GM19468 (cell line): ENCODE measurements around the gene PTCD2.
"Not testable (repeated sequence)": the region's sequence is repeated elsewhere in the genome, so short reads cannot be mapped to it uniquely, and the experiment has no call there.

Experiments used
- ATAC-seq: cut with Tn5 transposase; IDR thresholded peaks from one replicate; pipeline ENCODE4 v1.9.1; 2021; ENCODE audit warnings: mild to moderate bottlenecking, moderate library complexity, moderate number of reproducible peaks; ENCODE audit not compliant: unreplicated experiment; ENCODE audit errors: extremely low read depth

The PTCD2 gene

GRCh38 chr5:72376381-72376780, 56.2 kb downstream of the PTCD2 start:
- no peak for ATAC-seq

- no peak for ATAC-seq
Observed at GRCh38 chr5:72377910-72378638, 57.9 kb downstream of the PTCD2 start.

- no peak for ATAC-seq
Observed at GRCh38 chr5:72378639-72379289, 58.6 kb downstream of the PTCD2 start.

- no peak for ATAC-seq
Observed at GRCh38 chr5:72379936-72380335, 59.8 kb downstream of the PTCD2 start.

GRCh38 chr5:72380492-72381274, 60.5 kb downstream of the PTCD2 start:
- ATAC-seq = no peak

DNA sequence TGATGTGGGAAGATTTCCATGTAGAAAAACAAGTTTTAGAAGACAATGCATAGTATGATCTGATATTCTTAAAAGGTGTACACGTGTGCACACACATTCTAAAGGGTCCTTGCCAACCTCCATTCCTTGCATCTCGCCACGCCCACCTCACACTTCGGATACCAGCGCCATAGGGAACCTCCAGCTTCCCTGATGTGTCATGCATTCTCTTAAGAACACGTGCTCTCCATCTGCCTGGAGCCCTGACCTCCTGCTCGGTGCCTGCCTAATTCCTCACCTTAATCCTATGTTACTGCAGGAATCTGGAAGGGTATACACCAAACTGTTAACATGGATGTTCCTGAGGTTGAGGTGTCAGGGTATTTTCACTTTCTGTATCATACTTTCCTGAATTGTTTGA, 63.1 kb downstream of the PTCD2 start:
- ATAC-seq = no peak

DNA sequence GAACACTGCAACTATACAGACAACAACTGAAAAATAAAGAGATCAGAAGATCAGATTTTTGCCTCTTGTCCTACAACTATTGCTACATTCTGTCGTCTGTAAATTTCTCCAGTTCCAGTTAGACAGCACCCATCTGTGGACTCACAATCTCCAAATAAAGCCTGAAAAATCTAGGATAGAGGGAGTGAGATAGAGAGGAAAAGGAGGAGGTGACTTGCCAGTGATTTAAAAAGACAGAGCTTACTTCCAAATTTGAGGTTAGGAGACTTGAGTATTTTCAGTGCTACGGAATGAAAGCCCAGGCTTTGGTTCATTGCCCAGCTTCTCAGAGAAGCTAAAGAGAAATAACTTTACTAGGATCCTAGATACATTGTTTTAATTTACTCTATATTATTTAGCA, 63.6 kb downstream of the PTCD2 start:
- ATAC-seq = no peak

GRCh38 chr5:72386639-72387038, 66.5 kb downstream of the PTCD2 start:
- ATAC-seq = no peak

DNA sequence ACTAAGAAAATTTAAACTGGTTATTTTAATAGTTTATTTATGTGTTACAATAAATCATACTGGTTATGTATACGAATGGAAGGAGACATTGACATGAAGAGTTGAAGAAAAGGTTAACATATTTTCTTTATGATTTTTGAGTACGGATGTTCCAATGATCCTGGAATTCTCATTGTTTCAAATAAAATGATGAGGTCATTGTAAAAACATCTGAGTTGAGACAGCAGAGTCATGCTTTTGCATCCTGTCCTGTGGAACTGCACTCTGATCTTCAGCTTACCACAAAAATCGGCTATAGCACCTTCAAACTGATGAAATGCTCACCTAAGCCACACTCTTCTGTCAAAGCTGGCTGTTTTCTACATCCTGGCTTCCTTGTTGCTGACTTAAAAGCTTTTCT, 67.8 kb downstream of the PTCD2 start:
- no peak for ATAC-seq

GRCh38 chr5:72388646-72389045, 68.5 kb downstream of the PTCD2 start:
- no peak for ATAC-seq

DNA sequence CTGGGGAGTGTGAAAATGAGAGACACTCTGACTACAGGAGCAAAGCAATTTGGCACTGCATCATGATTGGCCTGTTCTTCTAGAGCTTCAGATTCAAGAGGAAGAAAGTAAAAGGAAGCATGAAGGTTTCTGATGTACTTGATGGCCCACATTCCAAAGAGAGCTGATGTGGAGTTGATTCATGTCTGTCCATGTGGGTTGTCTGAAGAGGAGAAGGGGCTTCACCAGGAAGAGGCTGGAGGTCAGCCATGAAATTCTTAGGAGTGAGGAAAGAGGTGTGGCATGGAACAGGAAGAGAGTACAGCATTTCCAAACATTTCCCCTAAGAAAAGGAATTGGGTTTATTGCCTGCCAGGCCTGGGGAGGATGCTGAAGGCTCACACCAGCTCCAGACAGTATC, 70.7 kb downstream of the PTCD2 start:
- no peak for ATAC-seq

- no peak for ATAC-seq
Observed at GRCh38 chr5:72392326-72392733, 72.2 kb downstream of the PTCD2 start.

DNA sequence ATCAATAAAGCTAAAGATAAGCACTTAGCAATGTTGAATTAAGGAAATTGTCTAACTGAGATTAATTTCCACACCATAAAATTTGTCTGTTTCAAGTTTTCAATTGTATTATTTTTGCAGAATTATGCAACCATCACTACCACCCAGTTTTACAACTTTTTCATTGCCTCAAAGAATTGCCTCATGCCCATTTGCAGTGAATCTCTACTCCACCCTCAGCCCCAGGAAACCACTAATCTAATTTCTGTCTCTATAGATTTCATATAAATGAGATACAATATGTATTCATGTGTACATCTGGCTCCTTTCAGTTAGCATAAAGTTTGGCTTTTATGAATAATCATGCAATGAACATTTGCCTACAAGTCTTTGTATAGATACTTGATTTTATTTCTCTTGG, 72.9 kb downstream of the PTCD2 start:
- no peak for ATAC-seq

DNA sequence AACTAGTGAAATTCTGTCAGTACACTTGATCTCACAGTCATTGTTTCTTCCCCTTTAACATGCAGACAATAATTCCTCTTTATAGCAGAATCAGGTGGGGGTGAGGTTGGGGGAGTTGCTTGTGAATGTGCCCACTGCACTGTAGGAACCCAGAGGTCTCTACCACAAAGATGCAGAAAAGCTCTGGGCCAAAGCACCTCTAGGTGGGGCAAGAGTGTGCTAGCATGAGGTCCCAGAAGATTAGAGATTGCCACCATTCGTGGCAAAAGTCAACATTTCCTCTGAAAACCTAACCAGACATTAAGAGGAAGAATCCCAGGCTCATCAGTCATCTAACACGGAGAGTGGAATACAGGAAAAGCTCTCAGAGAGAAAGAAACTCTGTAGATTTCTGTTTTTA, 74.5 kb downstream of the PTCD2 start:
- no peak for ATAC-seq

DNA sequence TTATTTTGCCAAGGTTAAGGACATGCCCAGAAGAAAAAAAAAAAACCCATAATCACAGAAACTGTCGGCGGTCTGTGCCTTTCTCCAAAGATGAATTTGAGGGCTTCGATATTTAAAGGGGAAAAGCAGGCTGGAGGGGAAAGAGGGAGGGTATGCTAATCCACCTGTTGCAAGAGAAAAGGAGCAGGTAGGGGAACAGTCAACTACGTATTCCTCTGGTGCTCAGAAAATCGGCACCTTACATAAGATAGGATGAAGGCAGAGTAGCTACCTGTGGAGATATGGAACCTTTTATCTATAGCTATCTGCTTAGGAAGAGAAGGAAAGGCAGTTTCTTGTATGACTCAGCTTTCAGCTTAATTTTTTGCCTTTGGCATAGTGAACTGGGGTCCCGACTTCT, 77.7 kb downstream of the PTCD2 start:
- no peak for ATAC-seq

DNA sequence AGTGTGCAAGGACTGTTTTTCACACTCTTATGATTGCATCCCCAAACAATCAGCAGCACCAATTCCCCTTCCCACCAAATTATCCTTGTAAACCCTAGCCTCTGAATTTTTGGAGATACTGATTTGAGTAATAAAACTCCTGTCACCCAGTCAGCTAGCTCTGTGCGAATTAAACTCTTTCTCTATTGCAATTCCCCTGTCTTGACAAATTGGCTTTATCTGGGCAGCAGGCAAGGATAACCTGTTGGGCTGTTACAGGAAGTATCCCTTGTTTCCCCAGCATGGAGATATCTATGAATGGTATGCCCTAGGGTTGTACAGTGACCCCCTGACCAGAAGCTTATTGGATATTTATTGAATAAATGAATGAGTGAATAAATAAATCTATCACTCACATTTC, 80.8 kb downstream of the PTCD2 start:
- no peak for ATAC-seq

- ATAC-seq = no peak
Observed at GRCh38 chr5:72402381-72402890, 82.3 kb downstream of the PTCD2 start.

DNA sequence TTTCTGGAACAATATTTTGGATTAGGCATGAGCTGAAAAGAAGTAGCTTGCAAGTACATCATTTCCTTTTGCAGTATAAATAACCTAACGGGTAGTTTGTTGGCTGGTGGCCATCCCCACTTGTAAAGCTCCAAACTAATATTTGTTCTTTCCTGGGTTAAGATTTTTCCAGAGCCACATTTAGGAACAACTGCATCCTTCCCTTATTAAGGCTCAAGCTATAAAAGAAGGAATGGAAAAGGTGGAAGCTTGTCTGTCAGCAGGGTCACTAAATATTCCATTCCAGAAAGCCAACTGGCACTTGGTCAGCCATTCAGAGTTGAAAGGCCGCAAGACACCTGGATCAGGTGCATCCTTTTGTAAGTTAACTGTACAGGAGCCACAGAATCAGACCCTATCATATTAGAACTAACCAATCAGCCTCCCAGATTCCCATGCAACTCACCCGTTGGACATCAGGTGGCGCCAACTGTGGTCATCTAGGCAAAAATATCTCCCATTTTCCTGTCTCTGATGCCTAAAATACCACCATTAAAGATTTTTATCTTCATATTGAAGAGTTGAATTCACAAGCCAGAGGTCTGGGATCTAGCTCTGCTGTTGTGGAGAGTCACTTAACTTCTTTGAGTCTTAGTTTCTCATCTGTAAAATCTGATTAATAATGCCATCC, 82.9 kb downstream of the PTCD2 start:
- no peak for ATAC-seq

DNA sequence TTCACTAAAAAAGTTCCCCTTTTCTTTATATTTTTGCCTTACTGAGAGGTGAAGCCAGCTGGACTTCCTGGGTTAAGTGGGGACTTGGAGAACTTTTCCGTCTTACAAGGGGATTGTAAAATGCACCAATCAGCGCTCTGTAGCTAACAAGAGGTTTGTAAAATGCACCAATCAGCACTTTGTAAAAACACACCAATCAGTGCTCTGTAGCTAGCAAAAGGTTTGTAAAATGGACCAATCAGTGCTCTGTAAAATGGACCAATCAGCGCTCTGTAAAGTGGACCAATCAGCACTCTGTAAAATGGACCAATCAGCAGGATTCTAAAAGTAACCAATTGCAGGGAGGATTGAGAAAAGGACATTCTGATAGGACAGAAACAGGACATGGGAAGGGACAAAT, 84.6 kb downstream of the PTCD2 start:
- ATAC-seq = not testable (repeated sequence)

- no peak for ATAC-seq
Observed at GRCh38 chr5:72407078-72407477, 86.9 kb downstream of the PTCD2 start.

DNA sequence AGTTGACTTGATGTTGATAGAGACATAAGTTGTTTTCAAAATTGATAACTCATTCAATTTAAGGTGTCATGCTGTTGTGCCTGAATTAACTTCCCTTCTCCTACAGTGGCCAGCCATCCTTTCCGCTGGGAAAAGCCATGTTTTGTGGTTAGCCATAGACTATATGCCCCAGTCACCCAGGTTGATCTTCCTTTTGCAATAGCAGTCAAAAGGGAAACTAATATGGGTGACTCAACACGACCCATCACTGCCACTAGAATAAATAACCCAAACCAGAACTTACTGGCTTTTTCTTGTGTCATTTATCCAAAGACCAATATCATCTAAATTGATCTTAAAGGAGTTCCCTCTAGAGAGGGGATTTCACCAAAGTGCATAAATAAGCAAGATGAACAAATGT, 87.4 kb downstream of the PTCD2 start:
- no peak for ATAC-seq
